ENCODE measurements around the gene IL16.
A peak's percentile ranks its signal among the peaks of the same experiment; 100 is the strongest.

The IL16 gene

DNA sequence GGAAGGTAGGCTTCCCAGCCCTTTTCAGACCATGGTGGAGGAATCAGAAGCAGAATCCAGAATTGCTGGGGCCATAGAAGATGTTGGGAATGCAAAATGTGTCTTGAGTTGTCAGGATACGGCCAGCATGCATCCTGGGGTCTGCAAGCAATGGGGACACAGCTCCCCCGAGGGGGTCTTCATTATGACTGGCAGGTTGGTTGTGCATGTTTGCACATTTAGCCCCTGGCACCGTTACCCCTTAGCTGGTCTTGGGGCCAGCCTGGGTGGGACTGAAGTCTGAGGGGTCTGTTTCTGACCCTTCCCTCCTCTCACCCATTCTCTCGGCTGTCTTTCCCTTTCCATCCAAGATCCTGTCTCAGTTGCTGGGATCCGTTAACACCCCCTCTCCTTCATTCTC lies 76.5 kb downstream of the IL16 start:
- no peak for DNase-seq (ENCODE audit: low read depth in 2 of 3, low spot score in 2 of 3)

DNA sequence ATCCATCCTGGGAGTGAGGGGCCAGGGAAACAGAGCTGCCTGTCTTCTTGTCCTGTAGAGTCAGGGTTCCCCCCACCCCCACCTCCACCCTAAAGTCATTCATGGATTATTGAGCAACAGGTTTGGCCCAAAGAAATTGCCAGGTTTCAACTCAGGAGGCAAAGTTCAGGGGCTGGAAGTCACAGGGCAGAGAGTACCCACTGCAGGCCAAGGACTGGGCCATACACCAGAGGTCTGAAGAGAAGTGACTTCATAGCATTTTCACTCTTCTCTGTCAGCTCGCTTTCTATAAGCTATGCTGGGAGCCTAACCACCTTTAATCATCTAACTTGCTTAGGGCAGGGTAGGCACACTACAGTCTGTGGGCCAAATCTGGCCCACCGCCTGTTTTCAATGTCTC lies 77.2 kb downstream of the IL16 start:
- no peak for DNase-seq (ENCODE audit: low read depth in 2 of 3, low spot score in 2 of 3)

DNA sequence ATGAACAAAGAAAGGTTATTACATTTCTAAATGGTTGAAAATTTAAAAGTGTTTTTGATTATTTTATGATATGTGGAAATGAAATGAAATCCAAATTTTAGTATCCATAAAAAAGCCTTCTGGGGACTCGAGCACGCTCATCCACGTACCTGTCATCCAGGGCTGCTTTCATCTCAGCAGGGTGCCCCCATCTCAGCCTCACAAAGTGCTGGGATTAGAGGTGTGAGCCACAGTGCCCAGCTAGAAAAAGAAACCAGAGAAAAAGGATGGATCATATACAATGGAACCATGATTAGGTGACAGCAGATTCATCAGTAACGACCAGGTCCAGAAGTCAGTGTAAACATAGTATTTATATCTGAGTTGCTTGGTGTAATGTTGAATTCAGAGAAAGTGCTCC lies 77.6 kb downstream of the IL16 start:
- DNase-seq (ENCODE audit: low read depth in 2 of 3, low spot score in 2 of 3): no peak

GRCh38 chr15:81274931-81275707 lies 78.4 kb downstream of the IL16 start:
- peak in 2 of 3 experiments; percentile 62 to 78 for DNase-seq (ENCODE audit: low read depth in 2 of 3, low spot score in 2 of 3)

- no peak for DNase-seq (ENCODE audit: low read depth in 2 of 3, low spot score in 2 of 3)
These were observed 79.2 kb downstream of the IL16 start for GRCh38 chr15:81275711-81276392.

DNA sequence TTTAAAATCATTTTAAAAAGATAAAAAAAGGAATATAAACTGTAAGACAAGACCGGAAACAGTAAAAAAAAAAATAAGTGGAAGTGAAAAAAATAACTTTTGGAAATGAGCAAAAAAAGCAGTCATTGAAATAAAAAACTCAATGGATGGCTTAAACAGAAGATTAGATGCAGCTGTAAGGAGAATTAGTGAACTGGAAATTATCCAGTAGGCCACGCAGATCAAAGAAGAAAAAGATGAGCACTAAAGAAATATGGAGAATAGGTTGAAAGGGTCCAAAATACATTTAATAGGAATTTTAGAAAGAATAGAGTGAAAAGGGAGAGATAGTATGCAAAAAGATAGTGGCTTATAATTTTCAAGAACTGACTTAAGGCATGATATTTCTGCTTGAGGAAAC lies 80.3 kb downstream of the IL16 start:
- no peak for DNase-seq (ENCODE audit: low read depth in 2 of 3, low spot score in 2 of 3)

GRCh38 chr15:81277851-81278250 lies 81.2 kb downstream of the IL16 start:
- no peak for DNase-seq (ENCODE audit: low read depth in 2 of 3, low spot score in 2 of 3)

- DNase-seq (ENCODE audit: low read depth in 2 of 3, low spot score in 2 of 3): no peak
These were observed 81.8 kb downstream of the IL16 start for GRCh38 chr15:81278306-81279029.

- no peak for DNase-seq (ENCODE audit: low read depth in 2 of 3, low spot score in 2 of 3)
These were observed 83.2 kb downstream of the IL16 start for GRCh38 chr15:81279621-81280485.

DNA sequence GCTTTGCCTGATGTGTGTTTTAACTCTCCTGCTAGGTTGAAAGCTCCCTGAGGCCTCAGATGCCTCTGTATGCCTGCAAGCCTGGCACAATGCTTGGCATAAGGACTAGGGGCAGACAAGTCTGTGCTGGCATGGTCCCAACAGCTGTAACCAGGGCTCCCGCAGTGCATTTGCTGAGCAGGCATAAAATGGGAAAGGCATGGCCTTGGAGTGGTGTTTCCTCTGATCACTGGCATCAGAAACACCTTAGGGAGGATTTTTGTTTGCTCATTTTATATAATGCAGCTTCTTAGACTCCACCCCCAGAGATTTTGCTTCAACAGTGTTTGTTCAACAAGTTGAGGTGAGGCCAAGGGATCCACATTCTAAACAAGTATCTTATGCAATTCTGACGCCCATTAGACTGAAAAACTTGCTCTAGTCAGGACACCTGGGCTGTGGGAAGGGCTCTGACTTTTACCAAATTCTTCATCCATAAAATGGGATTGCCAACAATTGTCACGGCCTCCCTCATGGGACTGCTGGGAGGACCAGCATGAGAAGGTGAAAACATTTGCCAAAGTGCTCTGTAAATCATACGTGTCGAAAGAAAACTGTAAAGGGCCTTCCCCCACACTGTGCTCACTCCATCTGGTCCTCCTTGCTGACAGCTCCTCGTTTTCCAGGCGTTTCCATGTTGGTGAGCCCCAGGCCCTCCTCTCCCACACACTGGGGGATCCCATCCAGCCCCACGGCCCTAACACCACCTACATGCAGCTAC lies 84.2 kb downstream of the IL16 start:
- DNase-seq (ENCODE audit: low read depth in 2 of 3, low spot score in 2 of 3): no peak

DNA sequence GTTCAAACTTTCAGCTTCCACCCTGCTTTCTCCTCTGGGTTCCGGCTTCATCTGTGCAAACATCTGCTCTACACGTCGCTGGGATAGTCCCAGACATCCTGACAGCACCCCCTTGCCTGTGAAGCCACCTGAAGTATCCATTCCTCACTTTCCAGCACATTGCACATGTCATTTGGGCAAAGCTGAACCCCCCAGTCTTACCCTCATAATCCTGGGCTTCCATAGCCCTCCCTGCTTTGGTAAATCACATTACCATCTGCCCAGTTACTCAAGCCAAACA lies 84.7 kb downstream of the IL16 start:
- no peak for DNase-seq (ENCODE audit: low read depth in 2 of 3, low spot score in 2 of 3)

DNA sequence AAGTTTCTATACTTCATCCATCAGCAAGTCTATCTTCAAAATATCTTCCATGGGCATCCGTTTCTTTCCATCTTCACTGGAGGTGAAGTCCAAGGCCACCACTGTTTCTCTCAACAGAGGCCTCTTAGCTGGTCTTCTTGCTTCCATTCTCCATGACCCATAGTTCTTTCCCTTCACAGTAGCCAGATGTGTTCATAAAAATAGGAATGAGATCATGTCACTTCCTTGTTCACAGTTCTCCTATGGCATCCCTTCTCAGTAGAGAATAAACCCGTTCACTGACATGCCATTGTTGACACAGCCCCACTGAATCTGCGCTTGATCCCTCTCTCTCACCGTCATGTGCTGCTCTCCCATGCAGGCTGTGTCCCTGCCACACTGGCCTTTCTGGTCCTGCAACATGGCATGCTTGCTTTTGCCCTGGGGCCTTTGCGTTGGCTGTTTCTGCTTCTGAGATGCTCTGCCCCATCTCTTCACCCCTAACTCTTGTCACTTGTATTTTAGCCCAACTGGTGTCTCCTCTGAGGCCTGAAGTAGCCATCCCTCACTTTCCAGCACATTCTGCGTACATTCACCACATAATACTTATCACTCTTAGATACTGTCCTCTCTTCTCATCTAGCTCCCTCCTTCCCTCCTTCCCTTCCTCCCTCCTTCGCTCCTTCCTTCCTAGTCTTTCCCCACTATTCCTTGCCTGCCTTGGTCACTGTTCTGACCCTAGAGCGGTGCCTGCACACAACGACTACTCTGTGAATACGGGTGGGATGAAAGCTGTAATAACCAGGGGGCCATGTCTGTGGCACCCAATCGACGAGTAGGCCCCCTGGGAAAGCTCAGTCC lies 85.3 kb downstream of the IL16 start:
- no peak for DNase-seq (ENCODE audit: low read depth in 2 of 3, low spot score in 2 of 3)

- DNase-seq (ENCODE audit: low read depth in 2 of 3, low spot score in 2 of 3): no peak
These were observed 85.9 kb downstream of the IL16 start for GRCh38 chr15:81282606-81282895.

DNA sequence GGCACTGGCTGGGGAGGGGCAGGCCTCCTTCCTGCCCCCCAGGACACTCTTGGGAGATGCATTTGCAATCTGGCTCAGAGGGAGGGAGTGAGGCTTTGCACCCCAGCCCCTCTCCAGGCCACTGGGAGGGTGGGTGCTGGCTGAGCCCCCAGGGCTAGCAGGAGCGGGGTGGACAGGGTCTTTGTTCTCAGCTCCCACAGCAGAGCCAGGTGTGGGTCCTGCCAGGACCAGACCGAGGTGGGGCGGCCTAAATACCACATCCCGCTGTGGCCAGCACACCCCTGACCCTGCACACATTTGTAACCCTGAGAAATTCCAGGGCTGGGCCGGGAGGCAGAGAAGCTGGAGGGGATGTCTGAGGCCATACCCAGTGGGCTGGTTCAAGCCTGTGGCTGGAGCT lies 86.2 kb downstream of the IL16 start:
- no peak for DNase-seq (ENCODE audit: low read depth in 2 of 3, low spot score in 2 of 3)

GRCh38 chr15:81284256-81285031 lies 87.8 kb downstream of the IL16 start:
- DNase-seq (ENCODE audit: low read depth in 2 of 3, low spot score in 2 of 3): no peak

- DNase-seq (ENCODE audit: low read depth in 2 of 3, low spot score in 2 of 3): no peak
These were observed 88.8 kb downstream of the IL16 start for GRCh38 chr15:81285461-81285860.

GRCh38 chr15:81286621-81287121 lies 90.0 kb downstream of the IL16 start:
- DNase-seq (ENCODE audit: low read depth in 2 of 3, low spot score in 2 of 3): no peak

- DNase-seq (ENCODE audit: low read depth in 2 of 3, low spot score in 2 of 3): no peak
These were observed 91.4 kb downstream of the IL16 start for GRCh38 chr15:81288040-81288439.

GRCh38 chr15:81288616-81289015 lies 91.9 kb downstream of the IL16 start:
- DNase-seq (ENCODE audit: low read depth in 2 of 3, low spot score in 2 of 3): no peak

All from activated CD8-positive, alpha-beta memory T cell treated with anti-CD3 and anti-CD28 coated beads for 48 hours (primary cell).